Measurements from ENCODE around the gene UBE2D2.

Gene UBE2D2

GRCh38 chr5:139642213-139642612 is 81.1 kb downstream of the UBE2D2 start:
- H3K27ac ChIP-seq, result peak overlapping the region; percentile 60; the same call in 1 of the 2 replicates
- TF ChIP-seq ZFX (IDR thresholded peaks at IDR 0.05) (no peak), CTCF (conservative IDR thresholded peaks at IDR 0.05) (no peak)

GRCh38 chr5:139642891-139643871 is 82.0 kb downstream of the UBE2D2 start:
- TF ChIP-seq CTCF (conservative IDR thresholded peaks at IDR 0.05) (no peak), ZFX (IDR thresholded peaks at IDR 0.05) (no peak)
- H3K27ac ChIP-seq, result peak overlapping the region; percentile 60

GRCh38 chr5:139644001-139644456 is 82.9 kb downstream of the UBE2D2 start:
- TF ChIP-seq CTCF (conservative IDR thresholded peaks at IDR 0.05) (no peak), ZFX (IDR thresholded peaks at IDR 0.05) (no peak)
- peak overlapping the region; percentile 60 for H3K27ac ChIP-seq

GRCh38 chr5:139644646-139645429 is 83.7 kb downstream of the UBE2D2 start:
- no peak overlapping the region for H3K27ac ChIP-seq
- TF ChIP-seq CTCF (conservative IDR thresholded peaks at IDR 0.05) (no peak), ZFX (IDR thresholded peaks at IDR 0.05) (no peak)

GRCh38 chr5:139645430-139645871 is 84.3 kb downstream of the UBE2D2 start:
- no peak for TF ChIP-seq CTCF (conservative IDR thresholded peaks at IDR 0.05)
- no peak for TF ChIP-seq ZFX (IDR thresholded peaks at IDR 0.05)
- no peak overlapping the region for H3K27ac ChIP-seq

- TF ChIP-seq ZFX (IDR thresholded peaks at IDR 0.05), result no peak
- TF ChIP-seq CTCF (conservative IDR thresholded peaks at IDR 0.05), result no peak
- H3K27ac ChIP-seq, result no peak overlapping the region
Observed at GRCh38 chr5:139646111-139646510, 85.0 kb downstream of the UBE2D2 start.

Data from C4-2B (cell line).